Upper lobe of left lung (tissue), 4 donors: ENCODE data around the gene EEPD1.
A peak's percentile ranks its signal among the peaks of the same experiment; 100 is the strongest.

ENCODE experiments used
- EP300 ChIP-seq, 4 donors: sonication (generic); formaldehyde crosslinking; IDR thresholded peaks; one replicate each; pipeline ENCODE4 v1.5.1; 2017; ENCODE audit warnings: antibody characterized with exemption in 4 of 4, control low read depth in 2 of 4
- POLR2A ChIP-seq, 4 donors: fragments of 450-650 bp; IDR thresholded peaks; one replicate each; pipeline ENCODE4 v1.5.1; 2016 to 2017; ENCODE audit warnings: antibody characterized with exemption in 4 of 4, mild to moderate bottlenecking in 2 of 4
- POLR2AphosphoS5 ChIP-seq, 2 donors: sonication (generic); formaldehyde crosslinking; IDR thresholded peaks; one replicate each; pipeline ENCODE4 v1.5.1; 2017; ENCODE audit warnings: antibody characterized with exemption in 2 of 2
- TF ChIP-seq, protein P1 (sequence below), 6 experiments: fragments of 450-650 bp in 4 of 6; fragments of 200-600 bp in 2 of 6; sonication (generic) in 2 of 6; IDR thresholded peaks; one replicate each; pipeline ENCODE4 v1.5.1; 2016 to 2019; ENCODE audit warnings: antibody characterized with exemption in 6 of 6

DNA sequence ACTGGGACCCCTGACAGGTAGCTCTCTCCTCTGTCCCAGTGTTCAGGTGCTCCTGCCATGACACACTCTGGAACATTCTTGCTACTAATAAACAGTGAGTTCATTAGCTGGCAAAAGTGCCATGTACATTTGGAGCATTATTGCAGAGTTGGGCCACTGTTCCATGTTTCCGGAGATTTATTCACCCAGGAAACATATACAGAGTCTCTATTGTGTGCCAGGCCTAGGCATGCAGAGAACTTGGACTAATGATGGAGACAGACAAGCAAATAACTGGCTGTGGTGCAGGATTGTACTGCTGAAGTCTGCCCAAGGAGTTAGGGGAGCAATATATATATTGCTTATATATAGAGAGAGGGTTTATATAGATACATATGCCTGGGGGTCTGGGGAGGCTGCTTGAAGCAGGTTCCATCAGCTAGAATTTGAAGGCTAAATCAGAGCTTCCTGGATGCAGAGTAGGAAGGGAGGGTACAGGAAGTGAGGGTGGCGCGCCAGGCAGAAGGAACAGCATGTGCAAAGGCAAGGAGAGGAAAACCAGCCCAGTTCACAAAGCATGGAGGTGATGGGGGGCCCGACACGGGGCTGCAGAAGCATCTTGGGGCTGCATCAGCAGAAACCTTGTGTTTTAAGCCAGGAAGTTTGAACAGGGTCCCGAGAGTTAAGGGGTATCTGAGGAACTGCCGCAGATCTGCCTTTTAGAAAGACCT lies 22.7 kb upstream of the EEPD1 start:
- TF ChIP-seq, protein P1, sequence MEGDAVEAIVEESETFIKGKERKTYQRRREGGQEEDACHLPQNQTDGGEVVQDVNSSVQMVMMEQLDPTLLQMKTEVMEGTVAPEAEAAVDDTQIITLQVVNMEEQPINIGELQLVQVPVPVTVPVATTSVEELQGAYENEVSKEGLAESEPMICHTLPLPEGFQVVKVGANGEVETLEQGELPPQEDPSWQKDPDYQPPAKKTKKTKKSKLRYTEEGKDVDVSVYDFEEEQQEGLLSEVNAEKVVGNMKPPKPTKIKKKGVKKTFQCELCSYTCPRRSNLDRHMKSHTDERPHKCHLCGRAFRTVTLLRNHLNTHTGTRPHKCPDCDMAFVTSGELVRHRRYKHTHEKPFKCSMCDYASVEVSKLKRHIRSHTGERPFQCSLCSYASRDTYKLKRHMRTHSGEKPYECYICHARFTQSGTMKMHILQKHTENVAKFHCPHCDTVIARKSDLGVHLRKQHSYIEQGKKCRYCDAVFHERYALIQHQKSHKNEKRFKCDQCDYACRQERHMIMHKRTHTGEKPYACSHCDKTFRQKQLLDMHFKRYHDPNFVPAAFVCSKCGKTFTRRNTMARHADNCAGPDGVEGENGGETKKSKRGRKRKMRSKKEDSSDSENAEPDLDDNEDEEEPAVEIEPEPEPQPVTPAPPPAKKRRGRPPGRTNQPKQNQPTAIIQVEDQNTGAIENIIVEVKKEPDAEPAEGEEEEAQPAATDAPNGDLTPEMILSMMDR (IDR thresholded peaks at IDR 0.05), result no peak
- TF ChIP-seq POLR2A (IDR thresholded peaks at IDR 0.05) (no peak), EP300 (IDR thresholded peaks at IDR 0.05) (peak in 1 of 4 donors; percentile 23), POLR2AphosphoS5 (IDR thresholded peaks at IDR 0.05) (no peak)
